MM.1S (cell line): Measurements from ENCODE around the gene C1orf56.

ENCODE experiments used
- CTCF ChIP-seq: fragments of 300-600 bp; sonication (generic); IDR thresholded peaks from 2 replicates; pipeline ENCODE4 v1.5.1; 2016; ENCODE audit warnings: antibody characterized with exemption, low read length, mixed read lengths
- EZH2 ChIP-seq: fragments of 300-600 bp; sonication (generic); optimal IDR thresholded peaks from 2 replicates; pipeline ENCODE3; 2017; ENCODE audit warnings: low read depth, mild to moderate bottlenecking, antibody characterized with exemption, low read length, mixed read lengths
- EZH2phosphoT487 ChIP-seq: fragments of 300-600 bp; sonication (generic); IDR thresholded peaks from 2 replicates; pipeline ENCODE4 v1.6.1; 2018; ENCODE audit warnings: antibody characterized with exemption, low read length

GRCh38 chr1:151035167-151035566, 12.4 kb upstream of the C1orf56 start:
- TF ChIP-seq CTCF, result no peak
- TF ChIP-seq EZH2, result no peak
- TF ChIP-seq EZH2phosphoT487, result no peak
